Mammary epithelial cell (primary cell): ENCODE measurements around the gene WDR53.

Experiments
- CTCF ChIP-seq, 2 donors: IDR thresholded peaks in 1 of 2; conservative IDR thresholded peaks in 1 of 2; 2 replicates each; pipeline ENCODE4 v1.5.1; 2011 to 2012; ENCODE audit warnings: inconsistent platforms in 2 of 2, low read length in 2 of 2, mild to moderate bottlenecking in 2 of 2, control low read depth in 1 of 2, low read depth in 1 of 2; ENCODE audit not compliant: insufficient read depth in 1 of 2; ENCODE audit errors: extremely low read depth in 1 of 2
- EZH2 ChIP-seq: IDR thresholded peaks from 2 replicates; pipeline ENCODE4 v1.6.1; 2012; ENCODE audit warnings: low read length, inconsistent platforms, borderline replicate concordance

GRCh38 chr3:196533260-196533681 lies 35.1 kb downstream of the WDR53 start:
- no peak for TF ChIP-seq CTCF (conservative IDR thresholded peaks at IDR 0.05 in 1 of 2, IDR thresholded peaks at IDR 0.05 in 1 of 2; ENCODE audit: extremely low read depth in 1 of 2, insufficient read depth in 1 of 2, low read depth in 1 of 2, low read length in 2 of 2)
- no peak for TF ChIP-seq EZH2
